Retinal pigment epithelial cell (primary cell): Measurements from ENCODE around the gene DCUN1D2.

Source experiments
- DNase-seq: peaks from one replicate; pipeline ENCODE4 v3.0.0-alpha.2; 2010; ENCODE audit warnings: low read depth
- H3K4me3 ChIP-seq: 2 replicates; pipeline ENCODE4 v1.5.1; 2011; ENCODE audit warnings: mild to moderate bottlenecking, low read length, control low read depth, moderate library complexity
- TF ChIP-seq, protein P1 (sequence below): conservative IDR thresholded peaks from 2 replicates; pipeline ENCODE4 v1.5.1; 2011; ENCODE audit warnings: low read depth, low read length, control low read depth, inconsistent platforms

The DCUN1D2 gene

GRCh38 chr13:113507505-113508345 is 17.2 kb upstream of the DCUN1D2 start:
- H3K4me3 ChIP-seq = no peak overlapping the region
- TF ChIP-seq, protein P1, sequence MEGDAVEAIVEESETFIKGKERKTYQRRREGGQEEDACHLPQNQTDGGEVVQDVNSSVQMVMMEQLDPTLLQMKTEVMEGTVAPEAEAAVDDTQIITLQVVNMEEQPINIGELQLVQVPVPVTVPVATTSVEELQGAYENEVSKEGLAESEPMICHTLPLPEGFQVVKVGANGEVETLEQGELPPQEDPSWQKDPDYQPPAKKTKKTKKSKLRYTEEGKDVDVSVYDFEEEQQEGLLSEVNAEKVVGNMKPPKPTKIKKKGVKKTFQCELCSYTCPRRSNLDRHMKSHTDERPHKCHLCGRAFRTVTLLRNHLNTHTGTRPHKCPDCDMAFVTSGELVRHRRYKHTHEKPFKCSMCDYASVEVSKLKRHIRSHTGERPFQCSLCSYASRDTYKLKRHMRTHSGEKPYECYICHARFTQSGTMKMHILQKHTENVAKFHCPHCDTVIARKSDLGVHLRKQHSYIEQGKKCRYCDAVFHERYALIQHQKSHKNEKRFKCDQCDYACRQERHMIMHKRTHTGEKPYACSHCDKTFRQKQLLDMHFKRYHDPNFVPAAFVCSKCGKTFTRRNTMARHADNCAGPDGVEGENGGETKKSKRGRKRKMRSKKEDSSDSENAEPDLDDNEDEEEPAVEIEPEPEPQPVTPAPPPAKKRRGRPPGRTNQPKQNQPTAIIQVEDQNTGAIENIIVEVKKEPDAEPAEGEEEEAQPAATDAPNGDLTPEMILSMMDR = no peak
- no peak for DNase-seq

- DNase-seq = no peak
- no peak overlapping the region for H3K4me3 ChIP-seq
- TF ChIP-seq, protein P1 = no peak
Measured at GRCh38 chr13:113506871-113507388, 16.4 kb upstream of the DCUN1D2 start.

GRCh38 chr13:113506025-113506685 is 15.6 kb upstream of the DCUN1D2 start:
- no peak overlapping the region for H3K4me3 ChIP-seq
- TF ChIP-seq, protein P1 = no peak
- no peak for DNase-seq

- H3K4me3 ChIP-seq = no peak overlapping the region
- TF ChIP-seq, protein P1 = no peak
- DNase-seq = no peak
Measured at GRCh38 chr13:113502686-113503085, 12.2 kb upstream of the DCUN1D2 start.

DNA sequence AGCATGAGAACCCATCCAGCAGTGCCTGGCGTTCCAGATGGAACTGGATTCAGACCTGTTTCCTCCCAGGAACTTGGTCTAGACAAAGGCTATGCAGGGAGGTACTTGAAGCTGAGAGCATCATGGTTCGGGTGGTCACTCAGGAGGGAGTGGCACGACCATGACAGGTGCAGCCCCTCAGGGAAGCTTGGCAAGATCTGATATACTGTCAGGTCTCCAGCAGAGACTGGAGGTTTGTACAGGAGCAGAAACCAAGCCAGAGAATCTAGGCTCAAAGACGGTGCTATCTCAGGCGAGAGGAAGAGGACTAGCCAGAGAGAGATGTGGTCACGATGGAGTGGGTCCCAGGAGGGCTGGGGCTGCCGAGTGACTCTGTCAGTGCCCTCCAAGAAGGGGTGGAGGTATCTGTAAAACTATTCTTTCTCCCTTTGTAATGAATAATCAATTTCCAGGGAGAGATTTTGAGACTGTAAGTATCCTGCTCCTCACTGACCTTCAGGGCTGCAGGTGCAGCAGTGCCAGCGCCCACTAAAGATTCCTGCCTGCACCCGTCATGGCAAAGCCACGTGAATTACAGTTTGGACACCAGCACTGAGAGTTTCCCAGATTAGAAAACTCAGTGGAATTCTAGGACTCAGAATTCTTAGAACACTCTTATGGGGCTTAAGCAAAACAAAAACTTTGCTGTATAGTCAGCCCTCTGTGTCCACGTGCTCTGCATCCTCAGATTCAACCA is 10.2 kb upstream of the DCUN1D2 start:
- no peak for DNase-seq
- no peak overlapping the region for H3K4me3 ChIP-seq
- TF ChIP-seq, protein P1 = no peak

DNA sequence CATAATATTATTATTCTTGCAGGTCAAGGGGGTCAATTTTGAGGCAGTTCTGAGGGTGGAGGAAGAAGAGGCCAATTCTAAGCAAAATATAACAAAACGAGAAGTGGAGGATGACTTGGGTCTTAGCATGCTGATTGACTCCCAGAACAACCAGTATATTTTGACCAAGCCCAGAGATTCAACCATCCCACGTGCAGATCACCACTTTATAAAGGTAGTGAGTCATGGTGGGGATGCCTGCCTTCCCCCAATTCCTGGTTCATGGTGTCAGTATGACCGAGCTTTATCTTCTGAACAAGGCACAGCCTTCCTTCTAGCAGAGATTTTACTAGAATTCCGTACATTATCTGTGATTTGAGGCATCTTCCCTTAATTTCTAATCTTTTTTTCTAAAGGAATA is 9.4 kb upstream of the DCUN1D2 start:
- TF ChIP-seq, protein P1 = no peak
- DNase-seq = no peak

More for the DNA sequence above, 9.4 kb upstream of the DCUN1D2 start:
- H3K4me3 ChIP-seq = no peak overlapping the region
